Thyroid gland (tissue), 4 donors: ENCODE data around the gene SLC37A1.
A peak's percentile ranks its signal among the peaks of the same experiment; 100 is the strongest.

Experiments
- POLR2A ChIP-seq, 2 donors: fragments of 450-650 bp; IDR thresholded peaks; one replicate each; pipeline ENCODE4 v1.6.1; 2017; ENCODE audit warnings: antibody characterized with exemption in 2 of 2, mild to moderate bottlenecking in 2 of 2, moderate library complexity in 1 of 2
- TF ChIP-seq, protein P1 (sequence below), 6 experiments: fragments of 200-600 bp in 3 of 6; fragments of 450-650 bp in 3 of 6; sonication (generic) in 3 of 6; IDR thresholded peaks; one replicate each; pipeline ENCODE4 v1.5.1; 2016 to 2019; ENCODE audit warnings: antibody characterized with exemption in 6 of 6, mild to moderate bottlenecking in 2 of 6, inconsistent platforms in 1 of 6, moderate library complexity in 1 of 6

DNA sequence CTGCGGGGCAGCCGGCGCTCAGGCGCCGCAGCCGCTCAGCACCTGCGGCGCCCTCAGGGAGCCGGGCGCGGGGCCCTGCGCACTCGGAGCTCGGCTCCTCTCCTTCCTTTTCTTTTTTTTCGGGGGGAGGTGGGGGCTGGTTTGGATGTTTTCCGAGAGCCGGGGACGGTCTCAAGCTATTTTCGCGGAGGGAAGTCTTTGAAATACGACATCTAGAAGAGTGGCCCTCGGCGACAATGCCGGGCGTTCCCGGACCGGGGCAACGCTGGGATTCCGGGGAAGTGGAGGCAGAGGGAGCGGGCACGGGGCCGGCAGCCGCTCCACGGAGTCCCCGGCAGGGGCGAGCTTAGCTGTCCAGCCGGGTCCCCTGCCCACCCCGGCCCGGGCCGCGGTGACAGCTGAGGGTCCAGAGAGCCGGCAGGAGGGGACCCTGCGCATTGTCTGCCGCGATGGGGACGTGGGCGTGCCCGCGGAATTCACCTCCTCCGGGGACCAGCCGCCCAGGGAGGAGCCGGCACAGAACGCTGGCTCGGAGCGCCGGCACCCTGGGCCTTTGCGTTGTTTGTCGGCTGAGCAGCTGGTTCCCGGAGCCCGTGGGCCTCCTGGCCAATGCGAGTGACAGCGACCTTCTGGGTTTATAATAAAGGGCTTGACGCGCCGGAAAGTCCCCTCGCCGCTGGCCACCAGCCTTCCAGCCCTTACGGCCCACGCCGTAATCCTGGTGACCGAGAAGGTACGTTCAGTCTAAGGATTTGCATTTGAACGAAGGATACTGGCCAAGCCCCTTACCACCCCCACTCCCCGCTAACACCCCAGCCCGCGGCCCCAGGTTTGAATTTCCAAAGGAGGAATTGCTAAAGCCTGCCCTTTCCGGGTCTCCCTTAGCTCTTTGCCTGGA, 582 bp downstream of the SLC37A1 start:
- peak in 1 of 2 donors; percentile 81 for TF ChIP-seq POLR2A (IDR thresholded peaks at IDR 0.05)
- TF ChIP-seq, protein P1, sequence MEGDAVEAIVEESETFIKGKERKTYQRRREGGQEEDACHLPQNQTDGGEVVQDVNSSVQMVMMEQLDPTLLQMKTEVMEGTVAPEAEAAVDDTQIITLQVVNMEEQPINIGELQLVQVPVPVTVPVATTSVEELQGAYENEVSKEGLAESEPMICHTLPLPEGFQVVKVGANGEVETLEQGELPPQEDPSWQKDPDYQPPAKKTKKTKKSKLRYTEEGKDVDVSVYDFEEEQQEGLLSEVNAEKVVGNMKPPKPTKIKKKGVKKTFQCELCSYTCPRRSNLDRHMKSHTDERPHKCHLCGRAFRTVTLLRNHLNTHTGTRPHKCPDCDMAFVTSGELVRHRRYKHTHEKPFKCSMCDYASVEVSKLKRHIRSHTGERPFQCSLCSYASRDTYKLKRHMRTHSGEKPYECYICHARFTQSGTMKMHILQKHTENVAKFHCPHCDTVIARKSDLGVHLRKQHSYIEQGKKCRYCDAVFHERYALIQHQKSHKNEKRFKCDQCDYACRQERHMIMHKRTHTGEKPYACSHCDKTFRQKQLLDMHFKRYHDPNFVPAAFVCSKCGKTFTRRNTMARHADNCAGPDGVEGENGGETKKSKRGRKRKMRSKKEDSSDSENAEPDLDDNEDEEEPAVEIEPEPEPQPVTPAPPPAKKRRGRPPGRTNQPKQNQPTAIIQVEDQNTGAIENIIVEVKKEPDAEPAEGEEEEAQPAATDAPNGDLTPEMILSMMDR (IDR thresholded peaks at IDR 0.05) = no peak
